Spleen (tissue), 7 donors: ENCODE measurements around the gene RPF1.

Source experiments
- POLR2A ChIP-seq, 3 donors: fragments of 450-650 bp; IDR thresholded peaks; one replicate each; pipeline ENCODE4 v1.5.1; 2017; ENCODE audit warnings: antibody characterized with exemption in 3 of 3, mild to moderate bottlenecking in 1 of 3
- POLR2AphosphoS5 ChIP-seq, 3 donors: sonication (generic); formaldehyde crosslinking; IDR thresholded peaks; one replicate each; pipeline ENCODE4 v1.5.1; 2017; ENCODE audit warnings: antibody characterized with exemption in 3 of 3
- TF ChIP-seq, protein P1 (sequence below), 11 experiments: fragments of 200-600 bp in 7 of 11; fragments of 450-650 bp in 4 of 11; sonication (generic) in 4 of 11; IDR thresholded peaks in 8 of 11; conservative IDR thresholded peaks in 3 of 11; 1 replicate in 7 of 11; 2 replicates in 4 of 11; pipeline versions ENCODE4 v1.4.0 to v1.8.0; 2016 to 2021; ENCODE audit warnings: antibody characterized with exemption in 11 of 11, inconsistent platforms in 4 of 11, mild to moderate bottlenecking in 1 of 11
- donor health status: DM: no; HTN: no; CAD: no; lungs with moderate emphysema.
- donor health status: DM: no; HTN: no; CAD: no.
- donor health status: DM: no; HTN: no; CAD: no.

DNA sequence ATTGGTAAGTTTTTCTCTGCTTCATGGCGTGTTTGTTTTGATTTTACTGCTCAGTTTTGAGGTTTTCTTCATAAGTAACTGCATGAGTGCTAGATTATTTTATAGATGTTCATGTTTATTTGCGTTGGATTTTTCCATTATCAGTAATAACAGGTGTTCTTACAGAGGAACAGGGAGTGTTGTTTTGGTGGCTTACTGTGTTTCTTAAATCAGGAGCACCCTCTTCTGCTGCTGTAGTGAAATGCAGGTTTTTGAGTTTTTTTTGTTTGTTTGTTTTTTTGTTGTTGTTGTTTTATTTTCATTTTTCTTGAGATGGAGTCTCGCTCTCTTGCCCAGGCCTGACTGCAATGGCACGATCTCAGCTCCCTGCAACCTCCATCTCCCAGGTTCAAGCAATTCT, 62.6 kb downstream of the RPF1 start:
- TF ChIP-seq, protein P1, sequence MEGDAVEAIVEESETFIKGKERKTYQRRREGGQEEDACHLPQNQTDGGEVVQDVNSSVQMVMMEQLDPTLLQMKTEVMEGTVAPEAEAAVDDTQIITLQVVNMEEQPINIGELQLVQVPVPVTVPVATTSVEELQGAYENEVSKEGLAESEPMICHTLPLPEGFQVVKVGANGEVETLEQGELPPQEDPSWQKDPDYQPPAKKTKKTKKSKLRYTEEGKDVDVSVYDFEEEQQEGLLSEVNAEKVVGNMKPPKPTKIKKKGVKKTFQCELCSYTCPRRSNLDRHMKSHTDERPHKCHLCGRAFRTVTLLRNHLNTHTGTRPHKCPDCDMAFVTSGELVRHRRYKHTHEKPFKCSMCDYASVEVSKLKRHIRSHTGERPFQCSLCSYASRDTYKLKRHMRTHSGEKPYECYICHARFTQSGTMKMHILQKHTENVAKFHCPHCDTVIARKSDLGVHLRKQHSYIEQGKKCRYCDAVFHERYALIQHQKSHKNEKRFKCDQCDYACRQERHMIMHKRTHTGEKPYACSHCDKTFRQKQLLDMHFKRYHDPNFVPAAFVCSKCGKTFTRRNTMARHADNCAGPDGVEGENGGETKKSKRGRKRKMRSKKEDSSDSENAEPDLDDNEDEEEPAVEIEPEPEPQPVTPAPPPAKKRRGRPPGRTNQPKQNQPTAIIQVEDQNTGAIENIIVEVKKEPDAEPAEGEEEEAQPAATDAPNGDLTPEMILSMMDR (IDR thresholded peaks at IDR 0.05 in 8 of 11, conservative IDR thresholded peaks at IDR 0.05 in 3 of 11): no peak
- TF ChIP-seq POLR2A (IDR thresholded peaks at IDR 0.05) (no peak), POLR2AphosphoS5 (IDR thresholded peaks at IDR 0.05) (no peak)
